ENCODE results near the gene ZNF2.

Gene ZNF2

GRCh38 chr2:95165371-95166064 lies at the start of gene ZNF2:
Gene ZNF2 (plus strand): TSS chr2:95165809. CDS start chr2:95176227, 10,418 bp downstream.
- DNase-seq (ENCODE audit: low read depth in 2 of 2) = peak; percentile 89 to 97

DNA sequence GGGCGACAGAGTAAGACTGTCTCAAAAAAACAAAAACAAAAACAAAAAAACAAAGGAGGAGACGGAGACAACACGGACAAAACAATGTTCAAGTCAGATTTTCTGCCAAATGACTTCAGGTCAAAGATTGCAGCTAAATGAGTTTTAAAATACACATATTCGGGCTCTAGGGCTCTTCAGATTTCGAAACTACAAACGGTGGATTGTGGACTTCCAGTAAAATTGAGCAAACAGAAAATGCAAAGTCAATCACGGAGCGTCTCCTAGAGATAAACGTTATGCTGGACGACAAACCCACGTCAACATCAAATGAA lies 44.6 kb upstream of the ZNF2 start:
- DNase-seq (ENCODE audit: low read depth in 2 of 2) = no peak

DNA sequence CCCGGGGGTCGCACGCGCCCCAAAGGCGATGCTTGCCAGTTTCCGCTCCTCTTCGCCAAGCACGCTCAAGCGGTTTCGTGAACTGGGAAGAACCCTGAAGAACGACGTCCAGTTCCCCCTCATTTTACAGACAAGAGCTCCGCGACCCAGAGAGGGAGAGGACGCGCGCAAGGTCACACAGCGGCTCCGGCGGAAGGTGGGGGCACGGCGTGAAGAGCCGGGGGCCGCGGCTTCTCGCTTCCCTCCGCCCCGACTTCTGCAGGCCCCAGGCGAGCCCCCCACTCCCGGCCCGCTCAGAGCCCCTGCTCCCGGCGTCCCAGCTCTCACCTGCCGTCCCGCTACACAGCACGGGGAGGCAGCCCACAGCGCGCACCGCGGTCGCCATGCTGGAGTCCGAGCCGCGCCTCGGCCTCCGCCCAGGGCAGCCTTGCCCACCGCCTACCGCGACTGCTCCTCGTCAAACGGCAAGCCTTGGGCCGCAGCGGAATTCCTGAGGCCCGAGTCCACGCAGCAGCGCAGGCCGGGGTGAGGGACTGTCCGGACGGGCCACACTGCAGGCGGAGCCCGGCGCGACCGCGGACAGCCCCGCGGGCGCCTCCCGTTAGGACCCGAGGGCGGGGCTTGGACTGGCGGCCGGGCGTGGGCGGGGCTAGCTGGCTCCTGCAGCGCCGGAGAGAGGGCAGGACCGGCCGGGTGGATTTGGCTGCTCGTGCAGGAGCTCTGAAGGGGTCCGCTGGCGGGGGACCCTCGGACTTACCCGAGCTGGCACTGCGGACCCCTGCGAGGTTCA lies 44.0 kb upstream of the ZNF2 start, which contains the start of gene MRPS5:
MRPS5 (minus strand) TSS at position 402 of the 790 bp plus-strand sequence; CDS start at position 385, 17 bp downstream.
- peak; percentile 86 to 88 for DNase-seq (ENCODE audit: low read depth in 2 of 2)

DNA sequence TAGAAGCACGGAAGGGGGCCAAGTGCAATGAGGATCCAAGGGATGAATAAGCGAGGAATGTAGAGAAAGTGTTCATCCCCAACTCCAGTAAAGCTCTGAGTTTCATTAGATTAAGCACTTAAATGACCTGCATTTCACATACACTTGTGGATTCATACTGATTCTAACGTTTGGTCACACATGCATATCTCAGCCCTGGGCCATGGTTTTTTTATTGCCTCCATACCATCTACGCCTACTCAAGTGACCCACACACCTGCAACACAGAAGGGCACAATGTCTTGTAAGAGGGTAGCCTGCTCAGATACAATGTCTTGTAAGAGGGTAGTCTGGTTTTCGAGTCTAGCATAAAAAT lies 43.4 kb upstream of the ZNF2 start:
- no peak for DNase-seq (ENCODE audit: low read depth in 2 of 2)

- DNase-seq (ENCODE audit: low read depth in 2 of 2) = no peak
Measured at GRCh38 chr2:95138702-95139101, 26.9 kb upstream of the ZNF2 start.

GRCh38 chr2:95143838-95144237 lies 21.8 kb upstream of the ZNF2 start:
- DNase-seq (ENCODE audit: low read depth in 2 of 2) = no peak

GRCh38 chr2:95149397-95149984 lies 16.1 kb upstream of the ZNF2 start:
- DNase-seq (ENCODE audit: low read depth in 2 of 2) = no peak

DNA sequence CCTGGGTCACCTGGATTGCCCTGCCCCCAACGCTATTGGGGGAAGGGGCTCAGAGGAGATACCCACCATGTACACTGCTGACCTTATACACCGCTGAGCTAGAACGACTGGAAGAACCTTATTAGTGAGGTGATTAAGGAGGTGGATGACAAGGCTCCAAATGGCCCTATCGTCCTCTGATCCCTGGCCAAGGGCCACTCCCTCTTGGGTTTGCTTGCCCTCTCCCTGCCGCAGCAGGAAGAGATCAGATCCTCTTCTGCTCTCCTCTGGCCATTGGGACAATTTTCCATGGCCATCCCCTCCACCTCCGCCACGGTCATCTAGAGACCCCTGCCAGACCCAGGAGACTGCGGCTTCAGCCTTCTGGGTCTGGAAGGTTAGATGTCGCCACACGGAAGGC lies 7.2 kb upstream of the ZNF2 start:
- no peak for DNase-seq (ENCODE audit: low read depth in 2 of 2)

GRCh38 chr2:95158891-95159619 lies 6.6 kb upstream of the ZNF2 start:
- DNase-seq (ENCODE audit: low read depth in 2 of 2) = peak; percentile 7 to 20

DNA sequence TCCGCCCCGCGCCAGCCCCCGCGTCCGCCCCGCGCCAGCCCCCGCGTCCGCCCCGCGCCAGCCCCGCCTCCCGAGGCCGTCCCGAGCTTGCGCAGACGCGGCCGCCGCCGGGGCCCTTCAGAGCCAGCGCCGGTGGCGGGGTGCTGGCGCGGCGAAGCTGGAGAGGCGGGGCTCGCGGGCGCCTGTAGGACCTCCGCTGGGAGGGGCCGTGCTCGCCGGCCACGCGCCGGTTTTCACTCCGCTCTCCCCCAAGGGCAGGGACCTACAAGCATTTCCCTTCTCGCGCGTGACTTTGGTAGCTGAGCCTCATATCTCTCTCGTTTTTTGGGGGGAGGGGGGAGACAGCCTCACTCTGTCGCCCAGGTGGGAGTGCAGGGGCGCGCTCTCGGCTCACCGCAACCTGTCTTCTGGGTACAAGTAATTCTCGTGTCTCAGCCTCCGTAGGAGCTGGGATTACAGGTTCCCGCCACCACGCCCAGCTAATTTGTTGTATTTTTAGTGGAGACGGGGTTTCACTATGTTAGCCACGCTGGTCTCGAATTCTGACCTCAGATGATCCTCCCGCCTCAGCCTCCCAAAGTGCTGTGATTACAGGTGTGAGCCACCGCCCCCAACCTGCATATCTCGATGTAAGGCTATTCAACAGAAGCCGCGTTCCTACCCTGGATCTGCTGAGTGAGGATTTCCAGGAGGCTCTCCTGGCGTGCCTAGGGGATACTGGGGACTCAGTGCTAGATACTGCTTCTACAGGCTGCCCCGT lies 5.7 kb upstream of the ZNF2 start, which contains the start of gene ZNF514:
ZNF514 (minus strand) TSS at position 159 of the 760 bp plus-strand sequence. CDS start 6,595 bp downstream, outside the sequence.
- peak; percentile 62 to 72 for DNase-seq (ENCODE audit: low read depth in 2 of 2)

GRCh38 chr2:95165030-95165370 lies 609 bp upstream of the ZNF2 start:
- no peak for DNase-seq (ENCODE audit: low read depth in 2 of 2)

GRCh38 chr2:95166065-95166763 lies 605 bp downstream of the ZNF2 start:
- no peak for DNase-seq (ENCODE audit: low read depth in 2 of 2)

GRCh38 chr2:95171902-95172301 lies 6.3 kb downstream of the ZNF2 start:
- no peak for DNase-seq (ENCODE audit: low read depth in 2 of 2)

DNA sequence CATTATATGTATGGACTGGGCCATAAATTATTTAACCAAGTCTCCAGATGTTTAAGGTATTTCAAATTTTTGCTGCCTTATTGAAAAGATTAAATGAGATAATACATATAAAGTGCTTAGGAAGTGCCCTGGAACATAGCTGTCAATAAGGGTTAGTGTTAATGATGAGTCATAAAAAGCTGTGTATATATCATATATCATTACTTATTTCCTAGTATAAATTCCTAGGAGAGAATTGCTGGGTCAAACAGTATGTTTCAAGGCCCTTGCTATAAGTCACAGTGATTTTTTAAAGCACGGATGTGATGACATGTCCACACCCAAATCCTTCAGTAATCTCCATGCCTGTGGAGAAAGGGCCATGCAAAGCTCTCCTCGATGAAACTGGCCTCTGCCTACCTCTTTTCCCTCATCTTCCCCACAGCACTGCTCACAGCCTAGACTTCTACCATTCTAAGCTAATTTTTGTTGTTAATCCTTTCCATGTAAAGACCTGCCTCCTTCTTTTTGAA lies 8.5 kb downstream of the ZNF2 start:
- no peak for DNase-seq (ENCODE audit: low read depth in 2 of 2)

DNA sequence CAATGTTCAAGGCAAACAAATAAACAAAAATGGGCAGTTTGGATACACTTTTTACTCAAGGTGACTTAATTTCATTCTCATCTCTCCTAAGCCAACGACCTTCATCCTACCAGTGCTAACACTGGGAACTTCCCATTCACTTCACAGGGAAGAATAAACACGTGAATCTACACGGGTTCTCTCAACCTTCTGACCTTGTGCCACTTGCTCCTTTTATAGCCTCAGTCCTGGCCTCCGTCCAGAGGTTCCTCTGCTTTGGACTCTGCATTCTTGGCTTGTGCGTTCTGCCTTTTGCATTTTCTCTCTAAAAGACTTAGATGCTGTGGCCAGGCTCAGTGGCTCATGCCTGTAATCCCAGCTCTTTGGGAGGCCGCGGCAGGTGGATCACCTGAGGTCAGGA lies 13.8 kb downstream of the ZNF2 start:
- no peak for DNase-seq (ENCODE audit: low read depth in 2 of 2)

DNA sequence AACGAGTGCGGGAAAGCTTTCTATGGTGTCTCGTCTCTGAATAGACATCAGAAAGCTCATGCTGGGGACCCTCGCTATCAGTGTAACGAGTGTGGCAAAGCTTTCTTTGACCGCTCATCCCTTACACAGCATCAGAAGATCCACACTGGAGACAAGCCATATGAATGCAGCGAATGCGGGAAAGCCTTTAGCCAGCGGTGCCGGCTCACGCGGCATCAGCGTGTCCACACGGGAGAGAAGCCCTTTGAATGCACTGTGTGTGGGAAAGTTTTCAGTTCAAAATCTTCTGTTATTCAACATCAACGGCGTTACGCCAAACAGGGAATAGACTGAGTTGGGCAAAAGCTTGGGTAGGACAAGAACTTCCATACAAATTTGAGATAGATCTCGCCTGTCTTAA lies 16.2 kb downstream of the ZNF2 start:
- no peak for DNase-seq (ENCODE audit: low read depth in 2 of 2)

DNA sequence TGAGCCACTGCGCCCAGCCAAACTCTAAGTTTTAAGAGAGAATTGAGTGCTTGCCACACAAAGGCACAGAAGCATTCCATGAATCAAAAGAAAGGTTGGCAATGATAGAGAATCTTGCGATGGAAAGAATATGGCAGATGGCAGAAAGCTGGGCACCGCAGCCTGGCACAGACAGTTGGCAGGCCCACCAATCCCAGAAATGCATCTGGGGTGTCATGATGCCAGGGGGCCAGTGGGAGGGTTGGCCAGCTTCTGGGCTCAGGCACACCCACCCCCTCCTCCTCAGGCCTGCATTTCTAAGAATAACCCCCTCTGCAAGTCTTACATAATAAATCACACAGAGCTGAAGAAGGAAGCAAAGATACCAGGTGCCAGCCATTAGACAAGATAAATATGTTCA lies 19.6 kb downstream of the ZNF2 start:
- DNase-seq (ENCODE audit: low read depth in 2 of 2) = no peak

GRCh38 chr2:95185973-95186372 lies 20.4 kb downstream of the ZNF2 start:
- DNase-seq (ENCODE audit: low read depth in 2 of 2) = no peak

DNA sequence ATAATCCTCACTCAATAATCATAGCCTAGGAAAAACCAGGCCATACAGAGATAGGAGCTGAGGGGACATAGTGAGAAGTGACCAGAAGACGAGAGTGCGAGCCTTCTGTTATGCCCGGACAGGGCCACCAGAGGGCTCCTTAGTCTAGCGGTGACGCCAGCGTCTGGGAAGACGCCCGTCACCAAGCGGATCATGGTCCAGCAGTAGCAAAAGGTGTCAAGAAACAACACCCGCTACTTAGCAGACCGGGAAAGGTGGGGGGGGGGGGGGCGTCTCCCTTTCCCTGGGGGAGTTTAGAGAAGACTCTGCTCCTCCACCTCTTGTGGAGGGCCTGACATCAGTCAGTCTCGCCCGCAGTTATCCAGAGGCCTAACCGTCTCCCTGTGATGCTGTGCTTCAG lies 27.3 kb downstream of the ZNF2 start:
- DNase-seq (ENCODE audit: low read depth in 2 of 2) = peak; percentile 31 to 38

GRCh38 chr2:95203911-95204310 lies 38.3 kb downstream of the ZNF2 start:
- no peak for DNase-seq (ENCODE audit: low read depth in 2 of 2)

DNA sequence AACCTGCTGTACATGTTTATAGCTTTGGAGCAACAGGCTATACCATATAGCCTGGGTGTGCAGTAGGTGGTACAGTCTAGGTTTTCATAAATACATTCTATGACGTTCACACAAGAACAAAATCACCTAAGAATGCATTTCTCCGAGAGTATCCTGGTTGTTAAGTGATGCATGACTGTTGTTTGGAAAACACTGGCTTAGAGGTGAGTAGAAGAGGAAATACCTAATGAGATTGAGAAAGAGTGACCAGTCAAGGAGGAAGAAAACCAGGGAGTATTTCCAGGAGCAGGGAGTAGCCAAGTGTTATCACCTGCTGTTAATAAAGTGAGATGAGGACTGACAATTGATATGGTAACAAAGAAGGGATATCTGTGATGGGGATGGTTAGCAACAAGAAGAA lies 38.8 kb downstream of the ZNF2 start:
- DNase-seq (ENCODE audit: low read depth in 2 of 2) = no peak

Data from stimulated activated CD8-positive, alpha-beta memory T cell treated with anti-CD3 and anti-CD28 coated beads, Interleukin-2, amount 100 ng/mL, for 48 hours (primary cell).